K562 (cell line): Measurements from ENCODE around the gene CDYL. TPM values are rescaled to one million over a fixed set of nuclear protein-coding genes. Genes with fewer than 3 reads are reported as not detected.
A peak's percentile ranks its signal among the peaks of the same experiment; 100 is the strongest.

ENCODE experiments used
- BMI1 ChIP-seq: fragments of 150-350 bp; IDR thresholded peaks from 2 replicates; pipeline ENCODE4 v1.6.1; 2014; ENCODE audit warnings: low read length
- CHD1 ChIP-seq: fragments of 200-600 bp; sonication (generic); IDR thresholded peaks from one replicate; pipeline ENCODE4 v1.6.1; 2012; ENCODE audit warnings: mild to moderate bottlenecking, moderate library complexity, low read length, inconsistent platforms
- HMGXB4 ChIP-seq: sonication (generic); formaldehyde crosslinking; IDR thresholded peaks from 2 replicates; pipeline ENCODE4 v1.8.1; 2023; ENCODE audit warnings: mild to moderate bottlenecking, missing genetic modification reagents
- LCOR ChIP-seq: sonication (generic); formaldehyde crosslinking; IDR thresholded peaks from 2 replicates; pipeline ENCODE4 v1.8.0; 2022; ENCODE audit warnings: mild to moderate bottlenecking, missing genetic modification reagents
- NUFIP1 ChIP-seq: fragments of 450-650 bp; IDR thresholded peaks from 2 replicates; pipeline ENCODE4 v1.6.1; 2018; ENCODE audit not compliant: partially characterized antibody
- PBX2 ChIP-seq, 2 experiments: IDR thresholded peaks in 1 of 2; conservative IDR thresholded peaks in 1 of 2; 2 replicates each; pipeline ENCODE4 v1.6.1; 2016; ENCODE audit warnings: low read depth in 2 of 2, mild to moderate bottlenecking in 1 of 2, missing compliant biosample characterization in 1 of 2, missing genetic modification characterization in 1 of 2, moderate library complexity in 1 of 2
- POLR2AphosphoS2 ChIP-seq: IDR thresholded peaks from 2 replicates; pipeline ENCODE4 v1.6.1; 2012; ENCODE audit warnings: low read length, improper control_type of control experiment
- POLR2AphosphoS5 ChIP-seq: IDR thresholded peaks from 2 replicates; pipeline ENCODE4 v1.6.1; 2011; ENCODE audit warnings: mild to moderate bottlenecking, low read depth, low read length, moderate library complexity; ENCODE audit not compliant: control insufficient read depth, insufficient read depth
- POU5F1 ChIP-seq: fragments of 150-350 bp; IDR thresholded peaks from 2 replicates; pipeline ENCODE4 v1.6.1; 2014; ENCODE audit warnings: borderline replicate concordance, low read length, low read depth, mild to moderate bottlenecking; ENCODE audit not compliant: partially characterized antibody
- SRF ChIP-seq, 2 experiments: fragments of 250-450, 450-650 bp in 1 of 2; sonication (Bioruptor Pico) in 1 of 2; sonication (generic) in 1 of 2; formaldehyde crosslinking; IDR thresholded peaks; 2 replicates each; pipeline versions ENCODE4 v1.5.0 to v1.5.1; 2020 to 2022; ENCODE audit warnings: mild to moderate bottlenecking in 1 of 2, missing genetic modification reagents in 1 of 2
- THRAP3 ChIP-seq: fragments of 450-650 bp; IDR thresholded peaks from 2 replicates; pipeline ENCODE4 v1.6.1; 2016; ENCODE audit warnings: mild to moderate bottlenecking, inconsistent platforms, borderline replicate concordance
- ZFP30 ChIP-seq: fragments of 250-450 bp; sonication (Bioruptor Pico); IDR thresholded peaks from 2 replicates; pipeline ENCODE4 v1.8.0; 2022; ENCODE audit warnings: moderate library complexity, mild to moderate bottlenecking, inconsistent platforms, borderline replicate concordance
- ZNF121 ChIP-seq: sonication (generic); formaldehyde crosslinking; conservative IDR thresholded peaks from 2 replicates; pipeline ENCODE4 v1.8.0; 2022; ENCODE audit warnings: missing genetic modification reagents
- ZNF584 ChIP-seq: fragments of 200-800 bp; sonication (Bioruptor generic); IDR thresholded peaks from 2 replicates; pipeline ENCODE4 v1.6.1; 2016; ENCODE audit warnings: low read depth, mild to moderate bottlenecking, missing genetic modification characterization, missing compliant biosample characterization
- ZNF785 ChIP-seq: fragments of 250-450 bp; sonication (Bioruptor Pico); IDR thresholded peaks from 2 replicates; pipeline ENCODE4 v1.4.0; 2020; ENCODE audit warnings: mild to moderate bottlenecking
- polyA plus RNA-seq, 8 experiments: library from polyadenylated mRNA; depleted of rRNA in 4 of 8; stranded (reverse) in 5 of 8; unstranded in 3 of 8; fragments of >200 nt; fragmentation: Nextera tagmentation in 2 of 8; fragmentation: Illumina TruSeq in 1 of 8; extraction: Ambion mirVana in 2 of 8; extraction: Trizol in 1 of 8; gene quantifications; 2 replicates each; pipeline versions ENCODE4 v1.2.1 to v1.2.3, GENCODE V29; 2011 to 2014; ENCODE audit warnings: inconsistent platforms in 1 of 8, missing spikeins in 1 of 8
- total RNA-seq, 7 experiments: library from RNA; depleted of rRNA in 6 of 7; stranded (reverse); fragments of >200 nt in 6 of 7; fragmentation: Illumina TruSeq in 2 of 7; extraction: Trizol in 2 of 7; gene quantifications; 2 replicates each; pipeline versions ENCODE4 v1.2.1 to v1.2.3, GENCODE V29; 2011 to 2021; ENCODE audit warnings: low replicate concordance in 1 of 7
- TF ChIP-seq, protein P1 (sequence below): fragments of 450-650 bp; IDR thresholded peaks from 2 replicates; pipeline ENCODE4 v1.6.1; 2016
- TF ChIP-seq, protein P2 (sequence below): fragments of 450-650 bp; formaldehyde crosslinking; IDR thresholded peaks from 2 replicates; pipeline ENCODE4 v1.4.0; 2020; ENCODE audit warnings: mild to moderate bottlenecking, moderate library complexity

The CDYL gene
- total and polyA plus RNA-seq, 9 of the 15 experiments (the other 6 are each of a cell fraction or from before 2014, with no cell fraction given) = 8.1 to 45.8 (median 40.8) TPM

DNA sequence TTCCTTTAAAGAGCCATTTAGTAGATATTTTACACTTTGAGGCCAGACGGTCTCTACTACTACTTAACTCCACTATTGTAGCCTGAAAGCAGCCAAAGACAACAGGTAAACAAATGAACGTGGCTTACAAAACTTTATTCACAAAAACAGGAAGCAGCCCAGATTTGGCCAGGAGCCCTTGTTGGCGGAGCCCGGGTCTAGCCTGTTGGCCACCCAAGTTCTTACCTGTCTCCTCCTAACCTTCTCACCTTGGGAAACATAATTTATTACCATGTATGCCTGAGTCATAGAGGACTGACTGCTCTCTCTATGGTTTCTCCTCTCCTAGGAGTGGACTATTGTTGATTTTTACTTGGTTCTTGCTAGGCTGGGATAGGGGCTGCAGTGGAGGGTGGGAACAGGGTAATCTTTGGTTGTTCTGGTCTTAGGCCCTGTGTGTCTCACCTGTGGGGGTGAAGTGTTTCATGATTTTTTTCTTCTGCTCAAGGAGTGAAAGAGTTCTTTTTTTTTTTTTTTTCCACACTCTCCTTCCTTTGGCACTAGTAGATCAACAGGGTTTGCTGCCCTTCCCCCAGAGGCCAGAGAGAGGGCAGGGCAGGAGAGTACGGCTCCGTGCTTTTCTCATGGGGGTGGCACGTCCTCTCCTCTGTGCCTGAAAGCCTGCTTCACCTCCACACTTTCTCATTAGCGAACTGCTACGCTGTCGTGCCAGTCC is 137.7 kb downstream of the CDYL start (continued):
- TF ChIP-seq, protein P1, sequence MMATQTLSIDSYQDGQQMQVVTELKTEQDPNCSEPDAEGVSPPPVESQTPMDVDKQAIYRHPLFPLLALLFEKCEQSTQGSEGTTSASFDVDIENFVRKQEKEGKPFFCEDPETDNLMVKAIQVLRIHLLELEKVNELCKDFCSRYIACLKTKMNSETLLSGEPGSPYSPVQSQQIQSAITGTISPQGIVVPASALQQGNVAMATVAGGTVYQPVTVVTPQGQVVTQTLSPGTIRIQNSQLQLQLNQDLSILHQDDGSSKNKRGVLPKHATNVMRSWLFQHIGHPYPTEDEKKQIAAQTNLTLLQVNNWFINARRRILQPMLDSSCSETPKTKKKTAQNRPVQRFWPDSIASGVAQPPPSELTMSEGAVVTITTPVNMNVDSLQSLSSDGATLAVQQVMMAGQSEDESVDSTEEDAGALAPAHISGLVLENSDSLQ = peak; percentile 53; the same call in 1 of the 2 replicates
- TF ChIP-seq ZNF584 (CRISPR knock-in tag) = no peak
- no peak for TF ChIP-seq ZNF121 (CRISPR knock-in tag)
- TF ChIP-seq ZFP30 (CRISPR knock-in tag) = no peak
- TF ChIP-seq POU5F1 = no peak
- TF ChIP-seq NUFIP1 = no peak
- no peak for TF ChIP-seq BMI1
- TF ChIP-seq LCOR (CRISPR knock-in tag) = no peak
- TF ChIP-seq POLR2AphosphoS5 = no peak
- peak in 1 of 2 experiments; percentile 34; a peak in 1 of 4 replicates for TF ChIP-seq SRF (CRISPR knock-in tag; IDR thresholded peaks at IDR 0.05)
- TF ChIP-seq ZNF785 (CRISPR knock-in tag) = no peak
- TF ChIP-seq THRAP3 = no peak
- no peak for TF ChIP-seq CHD1
- no peak for TF ChIP-seq PBX2 (CRISPR knock-in tag; IDR thresholded peaks at IDR 0.05; ENCODE audit: low read depth)
- TF ChIP-seq PBX2 (tag; conservative IDR thresholded peaks at IDR 0.05; ENCODE audit: low read depth) = 0 out of 2 replicates have a peak, but pooled peaks have one; percentile 7
- TF ChIP-seq HMGXB4 (CRISPR knock-in tag) = no peak
- TF ChIP-seq POLR2AphosphoS2 = no peak
- TF ChIP-seq, protein P2, sequence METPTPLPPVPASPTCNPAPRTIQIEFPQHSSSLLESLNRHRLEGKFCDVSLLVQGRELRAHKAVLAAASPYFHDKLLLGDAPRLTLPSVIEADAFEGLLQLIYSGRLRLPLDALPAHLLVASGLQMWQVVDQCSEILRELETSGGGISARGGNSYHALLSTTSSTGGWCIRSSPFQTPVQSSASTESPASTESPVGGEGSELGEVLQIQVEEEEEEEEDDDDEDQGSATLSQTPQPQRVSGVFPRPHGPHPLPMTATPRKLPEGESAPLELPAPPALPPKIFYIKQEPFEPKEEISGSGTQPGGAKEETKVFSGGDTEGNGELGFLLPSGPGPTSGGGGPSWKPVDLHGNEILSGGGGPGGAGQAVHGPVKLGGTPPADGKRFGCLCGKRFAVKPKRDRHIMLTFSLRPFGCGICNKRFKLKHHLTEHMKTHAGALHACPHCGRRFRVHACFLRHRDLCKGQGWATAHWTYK = no peak
